HEK293 (cell line): ENCODE data around the gene LIMK2.

Experiments
- CTCF ChIA-PET: fragments of 350-600 bp; formaldehyde crosslinking; extraction: SDS; loops from one replicate; lab custom pipeline; 2021; ENCODE audit warnings: antibody characterized with exemption; lab: Yijun Ruan, JAX
- POLR2A ChIA-PET: fragments of 300-600 bp; formaldehyde crosslinking; extraction: SDS; loops from one replicate; lab custom pipeline; 2020; ENCODE audit warnings: antibody characterized with exemption, inconsistent platforms; lab: Yijun Ruan, JAX
- H3K27ac ChIP-seq: fragments of 200-500 bp; sonication (Bioruptor generic); 2 replicates; pipeline ENCODE4 v1.5.1; 2014; ENCODE audit warnings: low read depth, low read length, control low read depth, inconsistent platforms; ENCODE audit errors: extremely low read depth
- H3K36me3 ChIP-seq, 2 experiments: fragments of 200-500 bp in 1 of 2; sonication (Bioruptor generic) in 1 of 2; 1 replicate in 1 of 2; 2 replicates in 1 of 2; pipeline ENCODE4 v1.5.1; 2014 to 2017; ENCODE audit warnings: inconsistent platforms in 2 of 2, low read length in 2 of 2; ENCODE audit not compliant: control insufficient read depth in 2 of 2, insufficient read depth in 1 of 2
- H3K4me1 ChIP-seq: fragments of 200-500 bp; sonication (Bioruptor generic); 2 replicates; pipeline ENCODE4 v1.5.1; 2014; ENCODE audit warnings: mild to moderate bottlenecking, low read length, inconsistent platforms; ENCODE audit not compliant: control insufficient read depth, insufficient read depth
- H3K4me3 ChIP-seq: 2 replicates; pipeline ENCODE4 v1.5.1; 2011; ENCODE audit warnings: low read depth, mild to moderate bottlenecking, control low read depth, low read length, moderate library complexity
- H3K9me3 ChIP-seq: fragments of 200-500 bp; sonication (Bioruptor generic); 2 replicates; pipeline ENCODE4 v1.5.1; 2014; ENCODE audit warnings: low read depth, low read length, inconsistent platforms; ENCODE audit not compliant: control insufficient read depth, insufficient read depth
- SCRT2 ChIP-seq: fragments of 450-650 bp; formaldehyde crosslinking; IDR thresholded peaks from 2 replicates; pipeline ENCODE4 v1.5.1; 2016; ENCODE audit warnings: missing biosample characterization, missing genetic modification characterization
- YY1 ChIP-seq: fragments of 450-650 bp; formaldehyde crosslinking; IDR thresholded peaks from 2 replicates; pipeline ENCODE4 v1.5.1; 2018; ENCODE audit warnings: missing biosample characterization, missing genetic modification characterization
- YY2 ChIP-seq: fragments of 450-650 bp; formaldehyde crosslinking; IDR thresholded peaks from 2 replicates; pipeline ENCODE4 v1.5.1; 2016; ENCODE audit warnings: missing biosample characterization, missing genetic modification characterization
- ZBTB7A ChIP-seq: fragments of 450-650 bp; formaldehyde crosslinking; IDR thresholded peaks from 2 replicates; pipeline ENCODE4 v1.5.1; 2016; ENCODE audit warnings: low read depth, missing biosample characterization, missing genetic modification characterization
- ZFP3 ChIP-seq: fragments of 450-650 bp; formaldehyde crosslinking; IDR thresholded peaks from 2 replicates; pipeline ENCODE4 v1.5.1; 2016; ENCODE audit warnings: low read depth, missing biosample characterization, missing genetic modification characterization
- ZNF133 ChIP-seq: fragments of 450-650 bp; formaldehyde crosslinking; IDR thresholded peaks from 2 replicates; pipeline ENCODE4 v1.5.1; 2016; ENCODE audit warnings: missing biosample characterization, missing genetic modification characterization
- ZNF18 ChIP-seq: fragments of 450-650 bp; formaldehyde crosslinking; IDR thresholded peaks from 2 replicates; pipeline ENCODE4 v1.5.1; 2016; ENCODE audit warnings: missing biosample characterization, missing genetic modification characterization
- ZNF221 ChIP-seq: fragments of 450-650 bp; formaldehyde crosslinking; IDR thresholded peaks from 2 replicates; pipeline ENCODE4 v1.5.1; 2017; ENCODE audit warnings: missing biosample characterization, missing genetic modification characterization, borderline replicate concordance
- ZNF423 ChIP-seq: fragments of 450-650 bp; formaldehyde crosslinking; IDR thresholded peaks from 2 replicates; pipeline ENCODE4 v1.5.1; 2016; ENCODE audit warnings: missing biosample characterization, missing genetic modification characterization
- ZNF518A ChIP-seq: fragments of 450-650 bp; formaldehyde crosslinking; conservative IDR thresholded peaks from 2 replicates; pipeline ENCODE4 v1.5.1; 2016; ENCODE audit warnings: low read depth, missing biosample characterization, missing genetic modification characterization
- ZNF544 ChIP-seq: fragments of 450-650 bp; formaldehyde crosslinking; IDR thresholded peaks from 2 replicates; pipeline ENCODE4 v1.5.0; 2017; ENCODE audit warnings: missing biosample characterization, missing genetic modification characterization
- ZNF558 ChIP-seq: fragments of 450-650 bp; formaldehyde crosslinking; IDR thresholded peaks from 2 replicates; pipeline ENCODE4 v1.5.1; 2016; ENCODE audit warnings: missing biosample characterization, missing genetic modification characterization
- ZNF776 ChIP-seq: fragments of 450-650 bp; formaldehyde crosslinking; IDR thresholded peaks from 2 replicates; pipeline ENCODE4 v1.5.0; 2017; ENCODE audit warnings: missing biosample characterization, missing genetic modification characterization, borderline replicate concordance
- ZNF777 ChIP-seq: fragments of 450-650 bp; formaldehyde crosslinking; IDR thresholded peaks from 2 replicates; pipeline ENCODE4 v1.5.1; 2017; ENCODE audit warnings: missing biosample characterization, missing genetic modification characterization, borderline replicate concordance
- ZSCAN5A ChIP-seq: fragments of 450-650 bp; formaldehyde crosslinking; IDR thresholded peaks from 2 replicates; pipeline ENCODE4 v1.5.1; 2016; ENCODE audit warnings: missing biosample characterization, missing genetic modification characterization

Gene LIMK2

GRCh38 chr22:31262312-31263133 is 50.4 kb downstream of the LIMK2 start:
- CTCF ChIA-PET: interaction anchor here (1.2 to 4.0 kb wide), 2 partner anchors 10 to 18 kb away, joined by 4 to 29 read pairs; no protein-coding TSS in a partner anchor
- Histone ChIP-seq H3K36me3 (peaks cover 0 to 78% of the 10 kb centered on the region in 2 experiments; a peak in 2 of 3 replicates), H3K4me1 (no peaks in the 10 kb centered on the region)
- TF ChIP-seq YY1 (tag by site-specific recombination): no peak
- TF ChIP-seq ZNF518A: no peak
- no peak for TF ChIP-seq ZNF18 (tag by site-specific recombination)
- no peak for TF ChIP-seq ZNF221 (tag by site-specific recombination)
- TF ChIP-seq YY2 (tag by site-specific recombination): no peak
- TF ChIP-seq, all 188 proteins: peak for 0
- POLR2A ChIA-PET: interaction anchor here (0.6 to 0.9 kb wide), 2 partner anchors 28 to 84 kb away, joined by 3 read pairs; partner anchors contain the start of gene PATZ1
- no peak overlapping the region for H3K27ac ChIP-seq
- H3K9me3 ChIP-seq: no peaks in the 10 kb centered on the region
- no peak overlapping the region for H3K4me3 ChIP-seq

GRCh38 chr22:31263896-31264640 is 52.0 kb downstream of the LIMK2 start:
- H3K4me3 ChIP-seq: no peak overlapping the region
- peaks cover 0 to 80% of the 10 kb centered on the region in 2 experiments; a peak in 2 of 3 replicates for H3K36me3 ChIP-seq
- H3K27ac ChIP-seq: no peak overlapping the region
- POLR2A ChIA-PET: interaction anchor here (0.5 kb wide), 1 partner anchor 29 kb away, joined by 8 read pairs; no protein-coding TSS in a partner anchor
- no peaks in the 10 kb centered on the region for H3K9me3 ChIP-seq
- CTCF ChIA-PET: interaction anchor here (0.6 to 4.0 kb wide), 2 partner anchors 9 to 372 kb away, joined by 3 to 29 read pairs; no protein-coding TSS in a partner anchor
- TF ChIP-seq ZFP3 (tag by site-specific recombination) (no peak), ZNF776 (no peak), ZNF558 (tag by site-specific recombination) (no peak), SCRT2 (tag by site-specific recombination) (no peak), ZNF544 (tag by site-specific recombination) (no peak), ZNF423 (no peak), ZNF777 (tag by site-specific recombination) (no peak), ZNF133 (tag by site-specific recombination) (no peak), ZSCAN5A (no peak), ZBTB7A (tag by site-specific recombination) (no peak)
- H3K4me1 ChIP-seq: no peaks in the 10 kb centered on the region
